Measurements from ENCODE around the gene HADHA. TPM values are rescaled to one million over a fixed set of nuclear protein-coding genes. Genes with fewer than 3 reads are reported as not detected.

HADHA gene
- total RNA-seq, 1 experiment from 2014 or later, result 118 TPM

GRCh38 chr2:26237868-26238267 is 6.6 kb downstream of the HADHA start (continued):
- TF ChIP-seq AFF4 (CRISPR knock-in tag; IDR thresholded peaks at IDR 0.05; ENCODE audit: borderline replicate concordance), result no peak
- no peak for TF ChIP-seq FOXJ3 (CRISPR knock-in tag; IDR thresholded peaks at IDR 0.05; ENCODE audit: borderline replicate concordance)
- TF ChIP-seq, protein P1, sequence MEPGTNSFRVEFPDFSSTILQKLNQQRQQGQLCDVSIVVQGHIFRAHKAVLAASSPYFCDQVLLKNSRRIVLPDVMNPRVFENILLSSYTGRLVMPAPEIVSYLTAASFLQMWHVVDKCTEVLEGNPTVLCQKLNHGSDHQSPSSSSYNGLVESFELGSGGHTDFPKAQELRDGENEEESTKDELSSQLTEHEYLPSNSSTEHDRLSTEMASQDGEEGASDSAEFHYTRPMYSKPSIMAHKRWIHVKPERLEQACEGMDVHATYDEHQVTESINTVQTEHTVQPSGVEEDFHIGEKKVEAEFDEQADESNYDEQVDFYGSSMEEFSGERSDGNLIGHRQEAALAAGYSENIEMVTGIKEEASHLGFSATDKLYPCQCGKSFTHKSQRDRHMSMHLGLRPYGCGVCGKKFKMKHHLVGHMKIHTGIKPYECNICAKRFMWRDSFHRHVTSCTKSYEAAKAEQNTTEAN (CRISPR knock-in tag; IDR thresholded peaks at IDR 0.05), result no peak
- TF ChIP-seq, protein P2, sequence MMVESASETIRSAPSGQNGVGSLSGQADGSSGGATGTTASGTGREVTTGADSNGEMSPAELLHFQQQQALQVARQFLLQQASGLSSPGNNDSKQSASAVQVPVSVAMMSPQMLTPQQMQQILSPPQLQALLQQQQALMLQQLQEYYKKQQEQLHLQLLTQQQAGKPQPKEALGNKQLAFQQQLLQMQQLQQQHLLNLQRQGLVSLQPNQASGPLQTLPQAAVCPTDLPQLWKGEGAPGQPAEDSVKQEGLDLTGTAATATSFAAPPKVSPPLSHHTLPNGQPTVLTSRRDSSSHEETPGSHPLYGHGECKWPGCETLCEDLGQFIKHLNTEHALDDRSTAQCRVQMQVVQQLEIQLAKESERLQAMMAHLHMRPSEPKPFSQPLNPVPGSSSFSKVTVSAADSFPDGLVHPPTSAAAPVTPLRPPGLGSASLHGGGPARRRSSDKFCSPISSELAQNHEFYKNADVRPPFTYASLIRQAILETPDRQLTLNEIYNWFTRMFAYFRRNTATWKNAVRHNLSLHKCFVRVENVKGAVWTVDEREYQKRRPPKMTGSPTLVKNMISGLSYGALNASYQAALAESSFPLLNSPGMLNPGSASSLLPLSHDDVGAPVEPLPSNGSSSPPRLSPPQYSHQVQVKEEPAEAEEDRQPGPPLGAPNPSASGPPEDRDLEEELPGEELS (CRISPR knock-in tag; IDR thresholded peaks at IDR 0.05), result no peak

GRCh38 chr2:26235089-26235488 is 9.3 kb downstream of the HADHA start:
- Mint-ChIP-seq H3K4me1 (no peaks in the 10 kb centered on the region), H3K4me3 (no peak overlapping the region), H3K27me3 (ENCODE audit: low read depth) (no peaks in the 10 kb centered on the region), H3K36me3 (peaks cover 59% of the 10 kb centered on the region), H3K27ac (no peak overlapping the region), H3K9me3 (no peaks in the 10 kb centered on the region)
- TF ChIP-seq ZNF671 (CRISPR knock-in tag; IDR thresholded peaks at IDR 0.05) (no peak), SOX15 (CRISPR knock-in tag; IDR thresholded peaks at IDR 0.05) (no peak), EMX1 (CRISPR knock-in tag; IDR thresholded peaks at IDR 0.05) (no peak), ELF4 (CRISPR knock-in tag; IDR thresholded peaks at IDR 0.05; ENCODE audit: low read depth) (no peak), CREM (CRISPR knock-in tag; IDR thresholded peaks at IDR 0.05) (no peak), ATF3 (CRISPR knock-in tag; conservative IDR thresholded peaks at IDR 0.05) (no peak), E2F1 (CRISPR knock-in tag; IDR thresholded peaks at IDR 0.05) (no peak), NFE2L1 (CRISPR knock-in tag; IDR thresholded peaks at IDR 0.05) (no peak), ZNF138 (CRISPR knock-in tag; conservative IDR thresholded peaks at IDR 0.05) (no peak), ZMAT4 (CRISPR knock-in tag; IDR thresholded peaks at IDR 0.05) (no peak), TP53 (CRISPR knock-in tag; IDR thresholded peaks at IDR 0.05) (no peak), USF1 (CRISPR knock-in tag; IDR thresholded peaks at IDR 0.05) (no peak)
- TF ChIP-seq, protein P3, sequence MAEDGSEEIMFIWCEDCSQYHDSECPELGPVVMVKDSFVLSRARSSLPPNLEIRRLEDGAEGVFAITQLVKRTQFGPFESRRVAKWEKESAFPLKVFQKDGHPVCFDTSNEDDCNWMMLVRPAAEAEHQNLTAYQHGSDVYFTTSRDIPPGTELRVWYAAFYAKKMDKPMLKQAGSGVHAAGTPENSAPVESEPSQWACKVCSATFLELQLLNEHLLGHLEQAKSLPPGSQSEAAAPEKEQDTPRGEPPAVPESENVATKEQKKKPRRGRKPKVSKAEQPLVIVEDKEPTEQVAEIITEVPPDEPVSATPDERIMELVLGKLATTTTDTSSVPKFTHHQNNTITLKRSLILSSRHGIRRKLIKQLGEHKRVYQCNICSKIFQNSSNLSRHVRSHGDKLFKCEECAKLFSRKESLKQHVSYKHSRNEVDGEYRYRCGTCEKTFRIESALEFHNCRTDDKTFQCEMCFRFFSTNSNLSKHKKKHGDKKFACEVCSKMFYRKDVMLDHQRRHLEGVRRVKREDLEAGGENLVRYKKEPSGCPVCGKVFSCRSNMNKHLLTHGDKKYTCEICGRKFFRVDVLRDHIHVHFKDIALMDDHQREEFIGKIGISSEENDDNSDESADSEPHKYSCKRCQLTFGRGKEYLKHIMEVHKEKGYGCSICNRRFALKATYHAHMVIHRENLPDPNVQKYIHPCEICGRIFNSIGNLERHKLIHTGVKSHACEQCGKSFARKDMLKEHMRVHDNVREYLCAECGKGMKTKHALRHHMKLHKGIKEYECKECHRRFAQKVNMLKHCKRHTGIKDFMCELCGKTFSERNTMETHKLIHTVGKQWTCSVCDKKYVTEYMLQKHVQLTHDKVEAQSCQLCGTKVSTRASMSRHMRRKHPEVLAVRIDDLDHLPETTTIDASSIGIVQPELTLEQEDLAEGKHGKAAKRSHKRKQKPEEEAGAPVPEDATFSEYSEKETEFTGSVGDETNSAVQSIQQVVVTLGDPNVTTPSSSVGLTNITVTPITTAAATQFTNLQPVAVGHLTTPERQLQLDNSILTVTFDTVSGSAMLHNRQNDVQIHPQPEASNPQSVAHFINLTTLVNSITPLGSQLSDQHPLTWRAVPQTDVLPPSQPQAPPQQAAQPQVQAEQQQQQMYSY (CRISPR knock-in tag; IDR thresholded peaks at IDR 0.05), result no peak
- CTCF ChIA-PET, result interaction anchor here (0.9 to 2.2 kb wide), 3 partner anchors 77 to 236 kb away, joined by 3 to 12 read pairs (median 4); no protein-coding TSS in a partner anchor
- POLR2A ChIA-PET, result no interaction called here
- no peak for ATAC-seq
- no peak for DNase-seq (ENCODE audit: low spot score)
